ENCODE results near the gene NMNAT2.

The NMNAT2 gene

DNA sequence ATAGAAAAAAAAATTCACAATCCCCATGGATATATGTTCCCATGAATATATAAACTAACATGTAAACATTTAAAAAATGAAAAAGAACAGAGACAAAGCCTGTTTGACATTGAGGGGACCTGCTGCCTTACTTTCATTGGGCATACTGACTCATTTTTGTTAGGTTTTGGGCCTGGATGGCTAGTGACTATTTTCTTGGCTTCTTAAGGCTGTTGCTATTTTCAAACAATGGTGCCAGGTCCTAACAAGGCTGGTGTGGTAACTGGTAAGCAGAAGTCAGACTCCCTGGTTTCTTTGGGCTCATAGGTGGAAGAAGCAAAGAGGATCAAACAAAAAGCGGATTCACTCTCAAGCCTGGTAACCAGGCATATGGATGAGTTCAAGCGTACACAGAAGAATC, 181.1 kb downstream of the NMNAT2 start:
- DNase-seq (ENCODE audit: low spot score) = no peak

DNA sequence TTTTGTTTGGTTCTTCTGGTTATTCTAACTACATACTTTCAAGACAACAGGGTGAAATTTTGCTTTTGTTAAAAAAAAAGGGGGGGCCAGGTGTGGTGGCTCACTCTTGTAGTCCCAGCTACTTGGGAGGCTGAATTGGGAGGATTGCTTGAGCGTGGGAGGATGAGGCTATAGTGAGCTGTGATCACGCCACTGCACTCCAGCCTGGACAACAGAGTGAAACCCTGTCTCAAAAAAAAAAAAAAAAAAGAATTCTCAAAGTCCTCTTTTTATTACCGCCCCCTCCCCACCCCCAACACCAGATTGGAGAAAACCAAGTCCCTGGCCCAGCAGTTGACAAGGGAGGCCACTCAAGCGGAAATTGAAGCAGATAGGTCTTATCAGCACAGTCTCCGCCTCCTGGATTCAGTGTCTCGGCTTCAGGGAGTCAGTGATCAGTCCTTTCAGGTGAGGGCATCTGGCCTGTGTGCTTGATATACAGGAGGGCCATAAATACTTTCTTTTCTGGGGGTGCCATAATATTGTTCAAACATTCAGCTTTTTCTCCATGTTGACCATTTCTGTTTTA, 181.9 kb downstream of the NMNAT2 start:
- DNase-seq (ENCODE audit: low spot score) = no peak

DNA sequence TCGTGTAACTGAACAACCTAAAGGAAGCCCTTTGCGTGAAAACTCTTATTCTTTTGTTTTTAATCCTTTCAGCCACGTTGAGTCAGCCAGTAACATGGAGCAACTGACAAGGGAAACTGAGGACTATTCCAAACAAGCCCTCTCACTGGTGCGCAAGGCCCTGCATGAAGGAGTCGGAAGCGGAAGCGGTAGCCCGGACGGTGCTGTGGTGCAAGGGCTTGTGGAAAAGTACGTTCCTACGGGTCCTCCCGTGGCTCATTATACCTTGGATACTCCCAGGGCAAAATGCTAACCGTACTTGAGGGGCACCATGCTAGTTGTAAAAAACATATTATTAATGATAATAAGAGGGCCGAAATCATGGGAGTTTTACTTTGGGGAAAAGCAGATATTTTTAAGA, 182.7 kb downstream of the NMNAT2 start:
- DNase-seq (ENCODE audit: low spot score) = no peak

DNA sequence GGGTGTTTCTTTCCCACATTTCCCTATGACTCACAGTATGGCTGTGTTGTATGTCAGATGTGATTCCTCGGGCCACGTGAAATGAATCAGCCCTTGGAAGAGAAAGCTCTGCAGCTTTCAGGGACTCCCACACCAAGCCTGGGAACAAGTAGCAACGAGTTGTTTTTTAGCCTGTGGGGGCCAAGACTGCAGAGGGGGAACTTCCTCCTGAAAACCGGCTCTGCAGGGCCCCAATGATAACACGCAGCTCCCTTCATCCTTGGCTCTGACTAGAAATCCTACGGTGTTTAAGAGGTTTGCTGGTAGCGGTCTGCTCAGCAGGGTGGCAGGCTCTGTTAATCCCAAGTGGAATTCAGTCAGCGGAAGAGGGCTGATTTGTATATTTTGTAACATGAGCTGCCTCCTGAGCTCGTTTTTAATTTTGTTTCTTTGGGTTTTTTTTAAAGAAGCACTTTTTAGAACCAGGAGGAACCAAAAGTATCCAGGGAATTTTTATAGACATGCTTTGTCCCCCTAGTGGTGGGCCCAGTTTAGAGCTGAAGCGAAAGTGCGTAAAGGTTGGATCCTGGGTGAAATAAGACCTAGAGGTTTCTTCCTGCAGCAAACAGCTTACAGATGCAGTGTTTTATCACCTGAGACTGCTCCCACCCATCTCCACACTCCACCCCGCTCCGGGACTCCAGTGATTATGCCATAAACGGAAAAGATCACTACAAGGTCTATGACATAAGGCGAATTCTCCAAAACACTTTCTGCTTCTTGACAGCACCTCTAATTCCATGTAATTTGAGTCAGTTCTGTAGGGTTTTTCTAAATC, 183.3 kb downstream of the NMNAT2 start:
- DNase-seq (ENCODE audit: low spot score) = no peak

DNA sequence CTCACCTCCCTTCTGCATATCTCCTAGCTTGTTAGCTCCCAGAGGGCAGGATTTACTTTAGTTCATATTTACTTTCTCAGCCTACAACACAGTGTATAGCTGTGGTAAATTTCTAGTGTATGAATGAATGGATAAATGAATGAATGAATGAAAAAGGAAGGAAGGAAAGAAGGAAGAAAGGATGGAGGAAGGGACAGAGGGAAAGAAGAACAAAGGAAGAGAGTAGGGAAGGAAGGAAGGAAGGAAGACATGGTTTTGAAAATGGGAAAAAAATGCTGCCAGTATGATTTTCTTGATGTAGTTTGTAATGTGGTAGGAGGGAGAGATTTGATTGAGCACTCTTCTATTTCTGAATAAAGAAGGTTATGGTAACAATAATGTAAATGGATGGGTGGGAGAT, 185.1 kb downstream of the NMNAT2 start:
- DNase-seq (ENCODE audit: low spot score) = no peak

DNA sequence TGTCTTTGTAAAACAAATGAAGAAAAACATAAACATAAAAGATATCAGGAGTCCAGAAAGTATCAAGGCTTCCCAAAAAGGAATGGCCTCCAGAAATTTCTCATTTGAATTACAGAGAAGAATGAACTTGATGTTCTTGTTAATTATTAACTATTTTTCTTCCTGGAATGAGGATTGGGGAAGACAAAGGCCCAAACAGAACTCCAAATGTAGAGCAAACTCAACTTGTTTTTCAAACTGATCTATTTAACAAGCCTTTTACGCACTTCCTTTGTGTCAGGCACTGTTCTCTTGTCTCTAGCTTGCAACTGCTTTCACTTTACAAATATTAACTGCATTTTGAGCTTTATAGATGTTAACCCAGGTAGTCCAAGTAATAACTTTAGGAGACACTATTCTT, 186.6 kb downstream of the NMNAT2 start:
- DNase-seq (ENCODE audit: low spot score) = no peak

DNA sequence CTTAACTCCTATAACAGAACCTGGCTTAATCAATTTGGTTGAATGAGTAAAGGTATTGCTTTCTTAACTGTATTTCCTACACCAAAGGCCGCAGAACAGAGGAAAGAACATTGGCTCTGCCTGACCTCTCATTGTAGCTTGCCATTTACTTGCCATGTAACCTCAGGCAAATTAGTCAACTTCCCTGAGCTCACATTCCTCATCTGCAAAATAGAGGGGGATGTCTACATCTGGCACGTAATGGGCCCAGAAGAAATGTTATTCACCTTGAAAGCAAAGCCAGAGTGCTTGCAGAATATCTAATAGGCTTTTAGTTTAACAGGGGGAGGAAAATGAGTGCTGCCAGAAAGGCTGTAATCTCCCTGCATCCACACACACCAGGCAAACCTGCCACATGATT, 187.8 kb downstream of the NMNAT2 start:
- no peak for DNase-seq (ENCODE audit: low spot score)

DNA sequence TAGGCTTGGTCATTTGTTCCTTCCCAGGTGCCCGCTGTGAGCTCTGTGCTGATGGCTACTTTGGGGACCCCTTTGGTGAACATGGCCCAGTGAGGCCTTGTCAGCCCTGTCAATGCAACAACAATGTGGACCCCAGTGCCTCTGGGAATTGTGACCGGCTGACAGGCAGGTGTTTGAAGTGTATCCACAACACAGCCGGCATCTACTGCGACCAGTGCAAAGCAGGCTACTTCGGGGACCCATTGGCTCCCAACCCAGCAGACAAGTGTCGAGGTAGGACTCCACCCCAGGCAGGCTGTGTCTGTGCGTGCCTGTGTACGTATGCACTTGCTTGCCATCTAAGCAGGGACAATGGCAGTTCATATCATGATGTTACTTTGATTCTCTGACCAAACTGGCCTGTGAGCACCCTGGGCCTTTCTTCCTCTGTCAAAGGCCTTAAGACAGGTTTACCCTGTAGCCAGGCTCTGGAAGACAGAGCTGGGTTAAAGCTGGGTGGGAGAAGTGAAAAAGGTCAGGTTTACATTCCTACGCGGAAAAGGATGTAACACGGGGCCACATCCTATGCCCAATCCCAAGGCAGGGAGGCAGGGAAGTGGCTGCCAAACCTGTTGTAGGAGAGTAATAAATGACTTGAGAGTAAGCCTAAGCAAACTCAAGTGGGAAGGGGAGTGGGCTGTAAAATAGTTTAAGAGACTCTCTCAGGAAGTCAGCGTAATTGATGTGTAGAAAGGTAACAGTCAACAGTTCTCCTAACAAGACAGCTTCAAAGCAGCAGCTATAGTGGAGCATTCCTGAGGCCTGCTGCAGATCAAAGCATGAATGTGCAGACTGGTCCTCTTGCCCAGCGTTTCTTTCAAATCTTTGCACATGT, 189.6 kb downstream of the NMNAT2 start:
- DNase-seq (ENCODE audit: low spot score) = no peak

DNA sequence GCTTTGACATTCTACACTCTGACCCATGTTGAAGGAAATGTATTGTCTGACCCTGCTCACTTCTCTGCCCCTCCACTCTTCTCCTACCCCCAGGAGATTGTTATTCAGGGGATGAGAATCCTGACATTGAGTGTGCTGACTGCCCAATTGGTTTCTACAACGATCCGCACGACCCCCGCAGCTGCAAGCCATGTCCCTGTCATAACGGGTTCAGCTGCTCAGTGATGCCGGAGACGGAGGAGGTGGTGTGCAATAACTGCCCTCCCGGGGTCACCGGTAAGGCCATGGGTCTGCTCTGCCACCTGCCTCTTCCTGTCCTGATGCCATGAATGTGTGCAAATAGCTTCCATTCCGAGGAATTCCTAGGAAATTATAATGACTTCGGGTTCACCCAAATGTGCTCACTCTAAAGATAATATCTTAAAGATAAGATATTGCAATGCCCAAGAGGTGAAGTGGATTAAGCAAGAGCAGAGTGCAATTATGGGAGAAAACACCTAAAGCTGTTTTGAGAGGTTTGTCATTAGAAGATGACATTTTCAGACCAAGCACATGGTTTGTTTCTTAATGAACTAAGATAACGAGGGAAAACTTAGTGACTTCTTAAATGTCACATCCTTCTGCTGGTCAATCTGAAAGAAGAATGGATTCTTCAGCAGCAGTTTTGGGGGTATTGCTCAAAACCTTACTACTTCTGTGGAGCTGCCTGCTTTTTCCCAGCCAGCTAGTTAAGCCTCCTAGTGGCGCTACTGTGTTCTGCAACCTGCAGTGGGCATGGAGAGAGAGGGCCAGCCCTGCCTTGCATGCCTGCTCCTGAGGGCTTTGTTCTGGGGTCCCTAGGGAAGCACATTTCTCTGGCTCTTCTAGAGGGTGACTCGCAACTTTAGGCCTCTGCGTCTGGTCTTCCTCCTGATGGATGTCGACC, 190.5 kb downstream of the NMNAT2 start:
- DNase-seq (ENCODE audit: low spot score) = no peak

DNA sequence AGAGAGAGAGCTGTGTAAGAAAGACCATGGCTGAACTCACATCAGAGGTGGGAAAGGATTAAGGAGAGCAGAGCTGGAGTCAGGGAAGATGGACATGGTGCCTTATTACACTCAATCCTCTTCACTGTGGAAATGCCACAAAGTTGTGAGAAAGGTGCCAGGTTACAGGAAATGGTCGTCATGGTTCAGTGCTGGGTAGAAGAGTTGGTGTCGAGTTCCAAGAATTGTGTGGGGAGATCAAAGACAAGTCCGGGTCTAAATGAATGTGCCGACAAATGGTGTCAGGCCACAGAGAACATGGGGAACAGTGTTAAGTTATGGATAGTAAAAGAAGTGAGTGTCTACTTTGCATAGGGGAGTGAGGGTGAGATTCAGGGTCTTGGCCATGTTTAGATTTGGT, 191.2 kb downstream of the NMNAT2 start:
- no peak for DNase-seq (ENCODE audit: low spot score)

DNA sequence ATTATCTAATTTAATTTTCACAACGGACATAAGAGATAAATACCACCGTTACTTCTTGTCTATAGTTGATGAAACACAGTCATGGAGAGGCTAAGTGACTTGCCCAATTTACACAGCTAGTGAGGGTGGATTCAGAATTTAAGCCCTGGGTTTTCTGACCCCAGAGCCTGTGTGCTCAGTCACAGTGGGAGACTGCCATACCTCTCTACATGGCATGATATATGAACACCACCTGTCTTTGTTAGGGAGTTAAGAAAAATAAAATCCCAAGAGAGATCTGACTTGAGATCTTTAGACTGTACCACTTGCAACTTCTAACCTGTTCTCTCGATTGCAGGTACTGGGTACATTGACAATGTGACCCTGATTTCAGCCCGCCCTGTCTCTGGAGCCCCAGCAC, 191.8 kb downstream of the NMNAT2 start:
- no peak for DNase-seq (ENCODE audit: low spot score)

DNA sequence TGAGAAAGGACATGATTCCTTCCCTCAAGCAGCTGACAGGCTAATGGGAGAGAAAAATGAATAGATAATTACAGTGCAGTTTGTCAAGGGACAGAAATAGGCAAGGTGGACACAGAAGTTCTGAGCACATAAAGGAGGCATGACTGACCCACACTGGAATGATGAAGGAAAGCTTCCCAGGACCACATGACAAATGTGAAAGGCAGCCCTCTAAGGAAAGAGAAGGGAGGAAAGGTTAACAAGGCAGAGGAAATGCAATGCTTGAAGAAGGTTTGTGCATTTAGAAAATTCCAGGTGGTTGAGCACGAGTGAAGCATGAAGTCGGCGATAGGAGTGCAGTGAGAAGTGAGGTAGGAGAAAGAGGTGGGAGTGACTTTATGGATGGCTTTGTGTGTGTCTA, 194.7 kb downstream of the NMNAT2 start:
- no peak for DNase-seq (ENCODE audit: low spot score)

DNA sequence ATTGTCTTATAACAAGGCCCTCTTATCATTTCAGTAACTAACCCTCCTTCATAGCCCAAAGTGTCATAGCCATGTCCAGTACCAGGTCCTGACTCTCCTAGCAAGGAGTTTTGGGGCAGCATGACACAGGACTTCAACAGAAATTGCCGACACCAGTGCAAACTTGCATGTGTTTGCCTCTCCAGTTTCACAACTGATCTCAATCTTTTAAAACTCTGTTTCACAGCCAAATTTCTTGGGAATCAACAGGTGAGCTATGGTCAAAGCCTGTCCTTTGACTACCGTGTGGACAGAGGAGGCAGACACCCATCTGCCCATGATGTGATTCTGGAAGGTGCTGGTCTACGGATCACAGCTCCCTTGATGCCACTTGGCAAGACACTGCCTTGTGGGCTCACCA, 195.3 kb downstream of the NMNAT2 start:
- DNase-seq (ENCODE audit: low spot score) = no peak

DNA sequence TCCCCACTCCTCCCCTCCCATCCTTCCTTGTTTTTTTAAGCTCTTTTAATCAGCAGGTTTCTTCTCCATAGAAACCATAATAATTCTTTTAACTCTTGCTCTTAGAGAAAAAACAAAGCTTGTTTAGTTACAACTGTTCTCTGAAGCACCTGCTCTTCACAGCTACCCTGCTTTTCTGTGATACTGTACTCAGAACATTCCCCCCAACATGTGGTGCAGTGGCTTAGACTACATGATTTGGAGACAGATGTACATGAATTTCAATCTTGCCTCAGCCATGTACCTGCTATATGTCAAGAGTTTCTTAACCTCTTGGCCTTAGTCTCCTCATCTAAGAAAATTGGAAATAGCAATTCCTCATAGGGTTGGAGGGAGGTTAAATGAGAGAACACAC, 198.6 kb downstream of the NMNAT2 start:
- no peak for DNase-seq (ENCODE audit: low spot score)

DNA sequence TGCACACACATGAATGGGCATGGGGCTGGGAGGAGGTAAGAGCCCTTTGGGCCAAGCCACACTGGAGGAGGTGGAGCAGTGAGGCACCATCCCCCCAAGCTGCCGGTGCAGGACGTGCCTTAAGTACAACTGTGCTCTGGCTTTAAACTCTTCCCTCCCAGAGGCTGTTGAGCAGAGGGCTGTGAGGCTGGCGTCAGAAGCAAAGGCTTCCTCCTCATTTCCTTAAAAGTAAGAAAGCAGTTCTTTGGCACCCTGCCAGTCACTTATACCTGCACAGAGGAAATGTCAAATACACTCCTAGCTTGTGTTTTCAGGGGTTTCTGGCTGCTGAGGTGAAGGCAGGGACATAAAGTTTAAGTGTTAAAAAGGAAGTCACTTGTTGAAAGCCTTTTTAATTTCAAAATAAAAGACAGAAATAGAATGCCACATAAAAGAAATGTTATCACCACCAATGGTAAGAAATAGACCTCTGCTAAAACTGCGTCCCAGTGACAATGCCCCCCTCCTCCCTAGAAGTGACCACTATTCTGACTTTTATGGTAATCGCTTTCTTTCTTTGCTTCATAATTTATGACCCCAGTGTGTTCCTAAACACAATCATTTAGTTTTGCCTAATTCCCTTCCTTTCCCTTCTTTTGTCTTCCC, 199.1 kb downstream of the NMNAT2 start:
- DNase-seq (ENCODE audit: low spot score) = peak; percentile 79

DNA sequence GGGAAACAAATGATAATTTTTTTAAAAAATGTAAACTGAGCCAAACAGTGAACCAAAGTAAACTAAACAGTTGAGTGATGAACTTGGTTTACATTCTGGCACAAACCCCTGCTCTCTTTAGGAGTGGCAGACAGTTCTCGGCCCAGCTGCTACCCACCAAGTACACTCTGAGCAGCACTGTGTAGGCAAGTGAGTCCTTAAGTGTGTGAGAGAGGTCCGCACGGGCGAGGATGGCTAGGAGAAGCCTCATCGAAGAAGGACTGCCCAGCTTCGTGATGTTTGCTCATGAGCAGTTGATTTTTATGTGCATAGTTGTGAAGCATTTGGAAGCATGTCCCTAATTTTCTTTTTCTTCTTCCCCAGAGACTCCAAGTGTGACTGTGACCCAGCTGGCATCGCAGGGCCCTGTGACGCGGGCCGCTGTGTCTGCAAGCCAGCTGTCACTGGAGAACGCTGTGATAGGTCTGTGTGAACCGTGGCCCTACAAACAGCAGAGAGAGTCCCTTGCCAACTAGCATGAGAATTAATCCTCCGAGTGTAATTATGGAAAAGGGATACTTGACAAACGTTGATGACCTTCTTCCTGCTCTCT, 200.1 kb downstream of the NMNAT2 start:
- no peak for DNase-seq (ENCODE audit: low spot score)

DNA sequence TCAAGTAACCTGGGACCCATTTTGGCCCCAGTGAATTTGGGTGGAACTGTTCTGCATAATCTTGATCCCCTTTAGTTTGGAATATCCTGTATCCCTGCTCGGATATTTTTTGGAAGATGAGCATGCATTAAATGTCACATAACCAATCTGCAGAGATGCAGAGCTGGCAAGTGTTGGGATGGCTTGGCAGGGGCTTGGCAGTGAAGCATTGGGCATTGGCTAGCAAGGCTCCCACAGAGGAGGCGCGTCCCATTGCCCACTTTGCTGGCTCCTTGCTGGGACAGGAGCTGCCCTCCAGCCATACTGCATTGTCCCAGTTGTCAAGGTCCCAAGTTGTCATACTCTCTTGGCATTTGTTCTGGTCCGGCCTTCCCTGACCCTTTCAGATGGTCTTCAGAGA, 202.2 kb downstream of the NMNAT2 start:
- DNase-seq (ENCODE audit: low spot score) = no peak

DNA sequence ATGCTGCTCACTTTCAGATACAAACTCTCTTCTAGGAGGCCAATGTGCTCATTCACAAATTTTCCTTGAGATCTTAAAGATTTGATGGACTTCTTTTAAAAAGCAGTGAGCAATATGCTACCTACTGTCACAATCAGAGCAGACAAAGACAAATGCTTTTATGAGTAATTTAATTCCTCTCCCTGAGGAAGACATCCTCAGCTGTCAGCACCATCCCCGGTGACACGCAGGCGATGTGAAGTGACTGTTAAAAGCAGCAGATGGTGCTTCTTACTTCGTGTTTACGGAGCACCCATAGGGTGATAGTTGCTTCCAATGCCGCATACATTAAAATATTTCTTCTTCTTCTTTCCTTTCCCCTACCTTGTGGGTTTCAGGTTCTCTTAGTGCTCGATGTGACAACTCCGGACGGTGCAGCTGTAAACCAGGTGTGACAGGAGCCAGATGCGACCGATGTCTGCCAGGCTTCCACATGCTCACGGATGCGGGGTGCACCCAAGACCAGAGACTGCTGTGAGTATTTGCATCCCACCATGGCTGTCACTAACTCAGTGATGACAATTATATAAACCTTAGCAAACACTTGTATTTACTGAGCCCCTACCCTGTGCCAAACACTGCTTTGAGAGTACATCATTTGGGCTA, 203.0 kb downstream of the NMNAT2 start:
- no peak for DNase-seq (ENCODE audit: low spot score)

DNA sequence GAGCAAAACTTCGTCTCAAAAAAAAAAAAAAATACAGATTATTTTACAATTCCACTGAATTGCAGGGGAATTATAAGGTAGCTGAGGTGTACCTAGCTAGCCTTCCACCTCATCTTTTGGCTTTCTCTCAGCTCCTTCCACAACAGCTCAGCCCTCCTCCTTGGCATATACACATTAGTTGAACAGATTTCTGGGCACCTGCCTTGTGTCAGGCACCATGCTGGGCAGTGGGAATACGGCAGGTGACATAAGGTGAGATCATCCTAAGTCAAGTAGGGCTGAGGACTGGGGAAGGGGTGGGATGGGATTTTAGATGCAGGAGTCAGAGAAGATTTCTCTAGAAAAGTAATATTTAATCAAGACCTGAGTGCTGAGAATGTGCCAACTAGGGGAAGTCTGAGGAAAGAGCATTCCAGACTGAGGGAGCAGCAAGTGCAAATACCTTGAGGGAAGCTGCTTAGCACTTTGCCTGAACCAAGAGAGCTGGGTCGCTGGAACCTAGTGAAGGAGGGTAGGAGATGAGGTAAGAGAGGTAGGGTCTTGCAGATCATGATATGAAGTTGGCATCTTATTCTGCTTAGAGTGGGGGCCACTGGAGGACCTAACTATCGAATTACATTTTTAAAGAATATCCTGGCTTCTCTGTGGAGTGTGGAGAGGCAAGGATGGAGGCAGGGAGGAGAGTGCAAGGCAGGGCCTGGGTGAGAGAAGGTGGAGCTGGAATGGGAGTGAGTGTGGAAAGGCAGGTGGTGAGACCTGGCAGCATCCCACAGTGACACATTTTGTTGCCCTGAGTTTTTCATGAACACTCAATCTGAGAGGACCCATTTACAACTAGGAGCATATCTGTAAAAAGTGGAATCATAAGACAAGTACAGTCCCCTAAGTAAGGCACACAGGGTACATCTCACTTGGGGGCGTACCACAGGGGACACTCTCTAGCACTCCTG, 203.9 kb downstream of the NMNAT2 start:
- no peak for DNase-seq (ENCODE audit: low spot score)

Data from CD4-positive, alpha-beta T cell treated with Interleukin-6 at 100 ng/mL for 8 hours (primary cell).